H7 (cell line): ENCODE measurements around the gene PHLPP2. TPM values are rescaled to one million over a fixed set of nuclear protein-coding genes. Genes with fewer than 3 reads are reported as not detected.

ENCODE experiments used
- DNase-seq: peaks from one replicate; pipeline ENCODE4 v3.0.0; 2012
- H3K27me3 ChIP-seq: 2 replicates; pipeline ENCODE4 v1.6.0; 2011; ENCODE audit warnings: mild to moderate bottlenecking, low read length; ENCODE audit not compliant: control insufficient read depth, insufficient read depth
- H3K36me3 ChIP-seq: replicated peaks from 2 replicates; pipeline ENCODE4 v1.5.1; 2011; ENCODE audit warnings: low read length; ENCODE audit not compliant: control insufficient read depth, insufficient read depth
- H3K4me3 ChIP-seq: 2 replicates; pipeline ENCODE4 v1.5.1; 2011; ENCODE audit warnings: low read depth, mild to moderate bottlenecking, control low read depth, low read length, moderate library complexity; ENCODE audit not compliant: insufficient read depth
- total RNA-seq: library from RNA; depleted of rRNA; stranded (reverse); fragments of >200 nt; shearing (Covaris generic); gene quantifications from 2 replicates; pipeline ENCODE4 v1.2.3, GENCODE V29; 2014; rRNA removed

The PHLPP2 gene
- 5.3 and 7.3 TPM in 2 replicates for total RNA-seq

GRCh38 chr16:71724320-71724751, at the start of gene PHLPP2:
TSS of gene PHLPP2 (minus strand) at chr16:71724701. CDS start at chr16:71714795, 9,906 bp downstream.
- Histone ChIP-seq H3K27me3 (peaks cover 5% of the 10 kb centered on the region; the same call in 1 of the 2 replicates), H3K36me3 (no peaks in the 10 kb centered on the region; the same call in 1 of the 2 replicates), H3K4me3 (peak within 1 kb of the TSS; percentile 76)
- no peak for DNase-seq

- Histone ChIP-seq H3K27me3 (no peaks in the 10 kb centered on the region), H3K4me3 (no peak overlapping the region), H3K36me3 (peaks cover 7% of the 10 kb centered on the region)
- no peak for DNase-seq
Measured at GRCh38 chr16:71771571-71771970, 47.1 kb upstream of the PHLPP2 start.

- DNase-seq, result no peak
- Histone ChIP-seq H3K27me3 (no peaks in the 10 kb centered on the region), H3K36me3 (peaks cover 7% of the 10 kb centered on the region), H3K4me3 (no peak overlapping the region)
Measured at GRCh38 chr16:71769222-71769621, 44.7 kb upstream of the PHLPP2 start.

- Histone ChIP-seq H3K36me3 (peaks cover 7% of the 10 kb centered on the region), H3K27me3 (no peaks in the 10 kb centered on the region), H3K4me3 (no peak overlapping the region)
- DNase-seq, result no peak
Measured at GRCh38 chr16:71767060-71767900, 42.8 kb upstream of the PHLPP2 start.

GRCh38 chr16:71762186-71762585, 37.7 kb upstream of the PHLPP2 start:
- H3K36me3 ChIP-seq, result peaks cover 7% of the 10 kb centered on the region
- DNase-seq, result no peak
- no peaks in the 10 kb centered on the region for H3K27me3 ChIP-seq
- H3K4me3 ChIP-seq, result no peak overlapping the region

- Histone ChIP-seq H3K36me3 (peaks cover 7% of the 10 kb centered on the region), H3K27me3 (no peaks in the 10 kb centered on the region), H3K4me3 (no peak overlapping the region)
- no peak for DNase-seq
Measured at GRCh38 chr16:71761097-71761496, 36.6 kb upstream of the PHLPP2 start.

GRCh38 chr16:71758293-71758760, 33.8 kb upstream of the PHLPP2 start:
- H3K4me3 ChIP-seq, result no peak overlapping the region
- no peaks in the 10 kb centered on the region for H3K27me3 ChIP-seq
- no peak for DNase-seq
- peaks cover 9% of the 10 kb centered on the region for H3K36me3 ChIP-seq

- peaks cover 11% of the 10 kb centered on the region for H3K36me3 ChIP-seq
- no peak overlapping the region for H3K4me3 ChIP-seq
- H3K27me3 ChIP-seq, result no peaks in the 10 kb centered on the region
- no peak for DNase-seq
Measured at GRCh38 chr16:71754652-71755051, 30.2 kb upstream of the PHLPP2 start.

- Histone ChIP-seq H3K4me3 (no peak overlapping the region), H3K36me3 (peaks cover 11% of the 10 kb centered on the region), H3K27me3 (no peaks in the 10 kb centered on the region)
- no peak for DNase-seq
Measured at GRCh38 chr16:71754108-71754507, 29.6 kb upstream of the PHLPP2 start.

- Histone ChIP-seq H3K4me3 (no peak overlapping the region), H3K27me3 (no peaks in the 10 kb centered on the region), H3K36me3 (peaks cover 11% of the 10 kb centered on the region)
- DNase-seq, result no peak
Measured at GRCh38 chr16:71748226-71748625, 23.7 kb upstream of the PHLPP2 start.

GRCh38 chr16:71746442-71747046, 22.0 kb upstream of the PHLPP2 start:
- Histone ChIP-seq H3K36me3 (peaks cover 10% of the 10 kb centered on the region), H3K4me3 (no peak overlapping the region), H3K27me3 (no peaks in the 10 kb centered on the region)
- peak; percentile 65 for DNase-seq

- Histone ChIP-seq H3K36me3 (peaks cover 8% of the 10 kb centered on the region; the same call in 1 of the 2 replicates), H3K4me3 (no peak overlapping the region), H3K27me3 (no peaks in the 10 kb centered on the region)
- no peak for DNase-seq
Measured at GRCh38 chr16:71738855-71739254, 14.4 kb upstream of the PHLPP2 start.

GRCh38 chr16:71737501-71737900, 13.0 kb upstream of the PHLPP2 start:
- peaks cover 13% of the 10 kb centered on the region for H3K36me3 ChIP-seq
- no peak for DNase-seq

GRCh38 chr16:71734511-71734910, 10.0 kb upstream of the PHLPP2 start:
- DNase-seq, result no peak
- Histone ChIP-seq H3K36me3 (peaks cover 14% of the 10 kb centered on the region), H3K4me3 (no peak overlapping the region), H3K27me3 (no peaks in the 10 kb centered on the region)

More at GRCh38 chr16:71737501-71737900, 13.0 kb upstream of the PHLPP2 start:
- H3K27me3 ChIP-seq, result no peaks in the 10 kb centered on the region
- no peak overlapping the region for H3K4me3 ChIP-seq

GRCh38 chr16:71732587-71732986, 8.1 kb upstream of the PHLPP2 start:
- peaks cover 10% of the 10 kb centered on the region for H3K36me3 ChIP-seq
- no peak overlapping the region for H3K4me3 ChIP-seq
- no peak for DNase-seq
- H3K27me3 ChIP-seq, result no peaks in the 10 kb centered on the region
